ENCODE data around the gene PSMD9.

The PSMD9 gene

DNA sequence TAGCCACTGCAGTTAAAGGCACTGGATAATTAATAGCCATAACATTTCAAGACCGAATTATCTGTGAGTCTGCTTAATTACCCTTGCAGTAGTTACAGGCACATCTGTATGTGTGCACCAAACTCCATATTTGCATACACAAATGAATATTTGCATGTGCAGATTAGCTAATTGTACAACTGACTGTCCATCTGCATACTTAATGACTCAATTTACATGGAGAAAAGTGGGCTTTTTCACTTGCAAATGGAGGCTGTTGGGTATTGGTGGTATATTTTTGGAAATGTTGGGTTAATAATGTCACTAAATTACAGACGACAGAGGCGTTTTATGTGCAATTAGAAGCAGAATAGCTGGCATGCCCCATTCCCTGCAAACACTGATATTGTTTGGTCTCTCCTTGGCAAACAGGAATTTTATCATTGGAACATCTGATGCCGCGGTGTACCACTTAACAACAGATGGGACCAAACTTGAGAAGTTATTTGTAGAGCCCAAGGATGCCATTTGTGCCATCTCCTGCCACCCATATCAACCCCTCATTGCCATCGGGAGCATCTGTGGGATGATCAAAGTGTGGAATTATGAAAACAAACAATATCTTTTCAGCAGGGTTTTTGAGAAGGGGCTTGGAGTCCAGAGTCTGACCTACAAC lies 69.4 kb downstream of the PSMD9 start:
- DNase-seq, result no peak

DNA sequence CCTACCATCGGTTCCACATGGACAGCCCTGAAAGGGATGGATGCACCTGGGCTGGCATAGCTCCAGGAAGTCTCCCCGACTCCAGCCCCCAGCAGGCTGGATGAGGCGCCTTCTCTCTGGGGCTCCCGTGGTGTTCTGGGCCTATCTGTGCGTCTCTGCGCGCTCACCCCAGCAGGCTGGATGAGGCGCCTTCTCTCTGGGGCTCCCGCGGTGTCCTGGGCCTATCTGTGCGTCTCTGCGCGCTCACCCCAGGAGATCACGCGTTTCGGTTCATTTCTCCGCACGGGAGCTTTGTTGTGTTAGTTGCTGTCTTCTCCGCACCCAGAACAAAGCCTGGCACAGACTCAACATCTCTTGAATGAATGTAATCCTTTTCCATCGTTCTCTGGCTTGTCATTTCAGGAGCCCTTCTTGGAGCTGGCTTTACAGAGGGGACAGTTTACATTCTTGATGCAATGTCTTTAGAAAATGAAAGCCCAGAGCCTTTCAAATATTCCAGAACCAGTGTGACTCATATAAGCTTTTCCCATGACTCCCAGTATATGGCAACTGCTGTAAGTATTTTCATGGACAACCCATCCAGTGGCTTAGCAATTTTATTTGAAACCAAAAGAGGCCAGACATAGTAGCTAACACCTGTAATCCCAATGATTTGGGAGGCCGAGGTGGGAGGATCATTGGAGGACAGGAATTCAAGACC lies 70.1 kb downstream of the PSMD9 start:
- DNase-seq, result no peak

GRCh38 chr12:121960541-121960940 lies 72.0 kb downstream of the PSMD9 start:
- DNase-seq, result no peak

GRCh38 chr12:121961195-121961879 lies 72.7 kb downstream of the PSMD9 start:
- no peak for DNase-seq

DNA sequence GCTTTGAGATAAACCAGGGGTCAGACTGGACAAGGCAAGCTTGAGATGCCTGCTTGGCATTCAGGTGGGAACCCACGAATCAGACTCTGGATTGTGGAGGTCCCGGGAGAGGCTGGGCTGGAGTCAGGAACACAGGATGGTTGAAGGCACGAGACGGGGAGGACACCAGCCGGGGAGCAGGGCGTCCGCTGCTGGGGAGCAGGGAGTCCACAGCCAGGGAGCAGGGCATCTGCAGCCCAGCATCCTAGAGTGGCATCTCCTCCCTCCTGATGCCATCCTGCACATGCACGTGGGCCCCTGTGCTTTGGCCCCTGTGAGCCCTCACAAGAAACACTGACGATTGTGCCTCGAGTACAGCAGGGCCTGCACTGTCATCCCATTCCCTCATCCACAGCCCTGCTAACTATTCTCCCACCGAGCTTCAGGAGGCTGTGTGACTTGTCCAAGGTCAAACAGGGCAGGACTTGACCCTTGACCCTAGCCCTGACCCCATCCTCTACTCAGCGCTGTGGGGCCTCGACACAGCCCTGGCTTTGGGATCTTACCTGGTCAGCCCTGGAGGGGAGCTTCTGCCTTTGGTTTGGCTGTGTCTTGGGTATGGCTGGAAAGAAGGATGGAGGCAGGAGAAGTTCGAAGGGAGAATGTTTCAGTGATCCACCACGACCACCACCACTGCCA lies 74.9 kb downstream of the PSMD9 start:
- DNase-seq, result no peak

DNA sequence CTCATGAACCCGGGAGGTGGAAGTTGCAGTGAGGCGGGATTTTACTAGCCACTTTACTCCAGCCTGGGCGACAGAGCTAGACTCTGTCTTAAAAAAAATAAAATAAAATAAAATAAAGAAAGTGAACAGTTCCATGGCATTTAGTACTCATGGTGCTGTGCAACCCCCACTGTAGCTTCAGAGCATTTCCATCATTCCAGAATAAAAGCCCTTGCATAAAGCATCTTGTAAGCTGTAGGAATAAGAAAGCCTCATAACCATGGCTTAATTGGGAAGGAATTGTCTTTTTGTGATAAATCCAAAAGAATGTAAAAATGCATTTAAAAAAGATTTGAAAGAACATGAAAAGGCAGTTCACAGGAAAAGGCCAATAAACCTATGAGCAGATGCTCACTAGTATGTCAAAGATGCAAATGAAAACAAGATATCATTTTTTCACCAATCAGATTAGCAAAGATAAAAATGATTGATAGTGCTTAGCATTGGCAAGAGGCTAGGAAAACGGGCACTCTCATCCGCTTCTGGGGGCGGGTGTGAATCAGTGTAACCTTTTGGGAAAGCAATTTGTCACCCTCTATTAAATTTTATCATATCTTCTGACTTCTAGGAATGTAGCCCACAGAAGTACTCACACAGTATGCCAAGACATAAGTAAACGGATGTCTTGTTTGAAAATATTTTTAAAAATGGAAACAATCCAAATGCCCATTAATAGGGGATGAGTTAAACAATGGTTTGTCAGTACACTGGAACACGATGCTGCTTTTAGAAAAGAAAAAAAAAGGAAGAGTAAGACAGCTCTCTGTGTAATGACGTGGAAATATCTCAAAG lies 76.4 kb downstream of the PSMD9 start:
- DNase-seq, result no peak

DNA sequence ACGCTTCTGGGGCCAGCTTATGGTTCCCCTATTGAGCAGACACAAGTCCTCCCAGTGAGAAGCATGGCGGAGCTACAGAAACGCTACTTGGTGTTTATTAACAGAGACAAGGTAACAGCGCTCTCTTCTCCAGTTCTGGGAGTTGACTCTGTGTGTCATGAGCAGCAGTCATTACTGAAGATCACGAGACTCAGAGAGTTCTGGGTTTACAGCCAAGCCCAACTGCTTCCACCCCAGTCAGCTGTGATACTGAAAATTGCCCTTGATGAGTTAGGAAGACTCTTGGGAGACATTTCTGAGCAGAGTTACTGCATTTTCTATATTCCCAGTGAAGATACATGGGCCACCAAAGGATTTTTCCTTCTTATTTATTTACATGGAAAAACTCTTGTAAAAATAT lies 78.4 kb downstream of the PSMD9 start:
- no peak for DNase-seq

Data from activated effector memory CD4-positive, alpha-beta T cell treated with anti-CD3 and anti-CD28 coated beads, Interleukin-2, amount 50 U/mL, for 16 hours (primary cell).